GM18499 (cell line): Measurements from ENCODE around the gene GALNT17.

Source experiments
- ATAC-seq: cut with Tn5 transposase; IDR thresholded peaks from one replicate; pipeline ENCODE4 v1.9.1; 2021; ENCODE audit warnings: moderate number of reproducible peaks; ENCODE audit not compliant: insufficient read depth, unreplicated experiment

Gene GALNT17

DNA sequence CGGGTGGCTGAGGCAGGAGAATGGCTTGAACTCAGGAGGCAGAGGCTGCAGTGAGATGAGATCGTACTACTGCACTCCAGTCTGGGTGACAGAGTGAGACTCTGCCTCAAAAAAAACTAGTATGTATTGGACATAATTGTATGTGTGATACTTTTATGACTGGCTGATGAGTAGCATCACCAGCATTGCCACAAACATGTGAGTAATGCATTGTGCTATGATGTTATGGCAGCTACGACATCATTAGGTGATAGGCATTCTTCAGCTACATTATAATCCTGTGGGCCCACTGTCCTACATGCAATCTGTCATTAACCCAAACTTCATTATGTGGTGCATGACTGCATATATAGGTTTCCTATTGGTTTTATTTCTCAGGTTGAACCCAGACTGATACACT, 352.4 kb downstream of the GALNT17 start:
- ATAC-seq, result no peak

DNA sequence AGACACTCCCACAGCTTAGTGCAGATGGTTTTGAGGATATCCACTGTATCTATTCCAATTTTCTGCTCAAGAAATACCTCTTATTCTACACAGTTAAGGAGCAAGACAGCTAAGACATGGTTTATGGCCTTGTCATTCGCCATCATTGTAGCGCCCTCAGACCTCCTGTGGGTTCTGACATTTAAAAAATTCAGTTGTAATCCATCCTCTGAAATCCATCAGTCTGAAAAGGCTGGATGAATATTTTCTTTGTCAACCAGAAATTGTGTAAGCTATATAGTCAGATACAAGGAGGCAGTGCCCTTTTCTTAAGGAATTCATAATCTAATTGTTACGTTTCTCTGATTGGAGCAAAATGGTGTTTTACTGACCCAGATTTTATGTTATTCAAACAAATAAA, 353.6 kb downstream of the GALNT17 start:
- ATAC-seq, result no peak

DNA sequence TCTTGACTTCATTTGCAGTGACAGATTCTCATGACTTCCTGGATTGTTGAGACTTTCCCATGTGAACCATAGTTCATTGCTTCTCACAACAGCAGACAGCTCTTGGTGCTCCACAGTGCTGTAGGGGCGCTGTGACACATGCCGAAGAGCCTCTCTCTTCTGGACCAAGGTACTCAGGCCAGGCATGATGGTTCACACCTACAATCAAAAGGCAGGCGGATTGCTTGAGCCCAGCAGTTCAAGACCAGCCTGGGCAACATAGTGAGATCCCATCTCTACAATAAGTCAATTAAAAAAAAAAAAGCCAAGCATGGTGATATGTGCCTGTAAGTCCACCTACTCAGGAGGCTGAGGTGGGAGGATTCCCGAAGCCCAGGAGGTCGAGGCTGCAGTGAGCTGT, 354.5 kb downstream of the GALNT17 start:
- no peak for ATAC-seq

DNA sequence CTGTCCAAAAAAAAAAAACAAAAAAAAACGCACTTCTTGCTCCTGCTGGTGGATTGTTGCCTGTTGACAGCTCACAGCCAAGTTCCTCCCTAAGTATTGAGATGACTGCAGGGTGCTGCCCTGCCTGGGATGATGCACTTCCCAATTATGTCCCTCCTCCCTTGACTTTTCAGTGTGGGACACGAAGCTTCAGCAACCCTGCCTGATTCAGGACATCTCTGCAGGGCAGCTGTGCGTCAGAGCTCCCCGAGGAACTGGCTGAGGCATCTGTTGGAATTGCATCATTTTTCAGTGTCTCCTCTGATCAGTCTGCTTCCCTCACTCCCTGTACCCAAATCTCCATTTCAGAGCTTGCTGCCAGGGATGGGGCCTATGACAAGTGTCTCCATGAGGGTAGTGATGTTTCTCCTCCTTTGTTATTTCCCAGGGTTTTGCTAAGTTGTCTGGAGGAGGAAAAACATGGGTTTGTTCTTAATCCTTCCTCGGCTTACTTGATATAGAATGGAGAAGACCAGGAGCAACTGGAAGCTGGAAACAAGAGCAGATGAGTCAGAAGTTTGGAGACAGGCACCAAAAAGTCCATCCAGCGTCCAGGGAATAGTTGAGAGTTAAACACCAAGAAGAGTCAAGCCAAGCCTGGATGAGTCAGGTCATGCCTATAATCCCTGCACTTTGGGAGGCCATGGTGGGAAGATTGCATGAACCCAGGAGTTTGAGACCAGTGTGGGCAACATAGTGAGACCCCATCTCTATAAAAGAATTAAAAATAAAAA, 355.1 kb downstream of the GALNT17 start:
- ATAC-seq, result no peak

DNA sequence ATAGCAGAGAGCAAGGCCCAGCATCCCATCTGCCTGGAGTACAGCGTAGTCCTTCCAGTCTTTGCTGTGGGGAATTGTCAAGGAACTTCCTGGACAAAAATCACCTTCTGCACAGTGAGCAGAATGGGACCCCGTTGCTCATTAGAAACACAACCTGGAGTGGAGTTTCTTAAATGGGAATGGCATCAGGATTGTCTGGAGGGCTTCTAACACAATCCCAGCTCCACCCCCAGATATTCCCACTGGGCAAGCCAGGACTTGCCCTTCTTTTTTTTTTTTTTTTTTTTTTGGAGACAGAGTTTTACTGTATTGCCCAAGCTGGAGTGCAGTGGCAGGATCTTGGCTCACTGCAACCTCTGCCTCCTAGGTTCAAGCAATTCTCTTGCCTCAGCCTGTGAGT, 356.4 kb downstream of the GALNT17 start:
- ATAC-seq, result no peak

DNA sequence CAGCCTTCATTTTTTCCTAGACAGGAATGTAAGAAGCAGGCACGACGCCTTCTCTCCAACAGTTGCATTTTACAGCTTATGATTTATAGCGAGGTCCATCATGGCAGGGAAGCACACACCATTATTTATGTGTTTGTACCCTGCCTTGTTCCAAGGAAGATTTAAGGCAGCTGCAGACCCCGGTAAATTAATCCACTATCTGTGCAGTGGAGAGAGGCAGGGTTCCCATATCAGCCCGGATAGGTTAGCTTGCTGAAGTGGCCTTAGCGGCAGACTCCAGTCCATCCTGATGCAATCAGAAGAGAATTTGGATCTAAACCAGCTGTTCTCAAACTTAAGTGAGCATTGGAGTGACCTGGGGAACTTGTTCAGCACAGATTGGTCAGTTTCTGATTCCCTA, 359.4 kb downstream of the GALNT17 start:
- ATAC-seq, result no peak

DNA sequence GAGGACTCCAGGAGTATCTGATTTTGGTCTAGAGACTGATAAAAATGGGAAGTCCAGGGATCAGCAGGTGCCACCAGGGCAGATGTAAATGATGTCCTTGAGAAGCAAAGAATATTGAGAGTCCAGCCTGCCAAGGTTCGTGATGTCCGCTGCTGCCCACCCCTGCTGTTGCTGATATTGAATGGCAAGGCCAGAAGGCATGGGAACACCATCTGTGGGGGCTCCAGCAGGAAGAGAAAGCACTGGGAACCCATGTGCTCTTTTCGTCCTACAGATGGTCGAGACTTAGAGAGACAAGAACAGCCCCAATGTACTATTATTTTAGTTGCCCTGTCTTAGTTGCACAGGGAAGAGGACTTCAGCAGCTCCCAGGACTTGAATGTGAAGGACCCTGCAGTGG, 363.9 kb downstream of the GALNT17 start:
- ATAC-seq, result no peak

DNA sequence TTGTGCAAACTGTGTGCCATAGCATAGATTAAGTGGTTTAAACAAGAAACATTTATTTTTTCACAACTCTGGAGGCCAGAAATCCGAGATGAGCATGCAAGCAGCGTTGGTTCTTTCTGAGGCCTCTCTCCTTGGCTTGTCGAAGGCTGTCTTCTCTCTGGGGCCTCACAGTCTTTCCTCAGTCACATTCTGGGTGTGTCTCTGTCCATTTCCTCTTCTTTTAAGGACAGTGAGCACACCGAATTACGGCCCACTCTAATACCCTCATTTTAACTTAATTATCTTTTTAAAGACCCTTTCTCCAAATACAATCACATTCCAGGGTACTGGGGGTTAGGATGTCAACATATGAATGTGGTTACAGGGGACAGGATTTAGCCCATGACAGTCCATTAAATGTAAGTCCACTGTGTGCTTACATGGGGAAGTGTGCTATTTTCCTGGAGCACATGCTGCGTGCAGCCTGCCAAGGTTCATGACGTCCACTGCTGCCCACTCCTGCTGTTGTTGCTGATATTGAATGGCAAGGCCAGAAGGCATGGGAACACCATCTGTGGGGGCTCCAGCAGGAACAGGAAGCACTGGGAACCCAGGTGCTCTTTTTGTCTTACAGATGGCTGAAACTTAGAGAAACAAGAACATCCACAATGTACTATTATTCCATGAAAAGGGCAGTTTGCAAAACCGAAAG, 365.5 kb downstream of the GALNT17 start:
- ATAC-seq, result no peak

DNA sequence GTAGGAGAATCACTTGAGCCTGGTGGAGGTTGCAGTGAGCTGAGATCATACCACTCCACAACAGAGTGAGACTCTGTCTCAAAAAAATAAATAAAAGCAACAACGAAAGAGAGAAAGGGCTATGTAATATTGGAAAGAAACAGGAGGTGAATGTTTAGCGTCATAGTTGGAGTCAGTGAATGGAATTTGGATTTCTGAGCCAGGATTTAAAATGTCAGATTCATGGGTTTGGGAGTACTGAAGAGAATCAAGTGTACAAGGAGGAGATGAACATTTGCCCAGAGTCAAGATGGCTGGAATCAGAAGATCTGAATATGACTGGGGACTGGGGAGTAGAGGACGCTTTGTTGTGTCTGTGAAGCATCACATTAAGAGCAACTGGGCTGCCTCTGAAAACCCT, 366.4 kb downstream of the GALNT17 start:
- ATAC-seq, result no peak

DNA sequence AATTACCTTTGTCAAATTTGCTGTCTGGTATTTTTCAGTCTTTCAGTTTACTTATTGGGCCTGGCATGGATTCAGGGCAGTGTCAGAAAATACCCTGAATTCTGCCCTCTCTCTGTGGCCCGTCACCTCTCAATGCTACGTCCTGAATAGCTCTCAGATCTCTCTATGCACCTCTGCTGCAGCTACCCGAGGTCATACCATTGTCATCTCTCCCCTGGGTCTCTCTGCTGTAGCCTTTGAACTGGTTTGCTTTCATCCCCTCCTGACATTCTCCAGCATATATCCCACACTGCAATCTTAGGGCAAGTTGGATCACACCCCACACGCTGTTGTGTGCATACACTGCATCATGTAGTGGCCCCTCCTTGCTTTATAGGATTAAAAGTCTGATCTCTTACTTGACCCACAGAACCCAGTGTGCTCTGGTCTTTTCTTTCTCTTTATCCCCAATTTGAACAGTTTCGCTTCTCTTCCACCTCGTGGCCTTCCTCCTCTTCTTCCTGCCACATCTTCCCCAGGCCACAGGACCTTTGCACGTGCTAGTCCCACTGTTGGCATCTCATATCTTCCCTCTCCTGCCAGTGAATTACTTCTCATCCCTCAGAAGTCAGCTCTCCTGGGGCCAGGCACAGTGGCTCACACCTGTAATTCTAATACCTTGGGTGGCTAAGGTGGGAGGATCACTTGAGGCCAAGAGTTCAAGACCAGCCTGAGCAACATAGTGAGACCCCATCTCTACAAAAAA, 372.9 kb downstream of the GALNT17 start:
- ATAC-seq, result no peak

DNA sequence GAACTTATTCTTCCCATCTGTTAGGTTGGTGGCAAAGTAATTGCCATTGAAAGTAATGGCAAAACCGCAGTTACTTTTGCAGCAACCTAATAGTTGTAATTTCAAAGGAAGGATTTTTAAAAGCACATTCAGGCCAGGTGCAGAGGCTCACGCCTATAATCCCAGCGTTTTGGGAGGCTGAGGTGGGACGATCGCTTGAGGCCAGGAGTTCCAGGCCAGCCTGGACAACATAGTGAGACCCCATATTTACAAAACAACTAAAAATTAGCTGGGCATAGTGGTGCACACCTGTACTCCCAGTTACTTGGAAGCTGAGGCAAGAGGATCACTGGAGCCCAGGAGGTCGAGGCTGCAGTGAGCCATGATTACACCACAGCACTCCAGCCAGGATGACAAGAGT, 374.9 kb downstream of the GALNT17 start:
- no peak for ATAC-seq

DNA sequence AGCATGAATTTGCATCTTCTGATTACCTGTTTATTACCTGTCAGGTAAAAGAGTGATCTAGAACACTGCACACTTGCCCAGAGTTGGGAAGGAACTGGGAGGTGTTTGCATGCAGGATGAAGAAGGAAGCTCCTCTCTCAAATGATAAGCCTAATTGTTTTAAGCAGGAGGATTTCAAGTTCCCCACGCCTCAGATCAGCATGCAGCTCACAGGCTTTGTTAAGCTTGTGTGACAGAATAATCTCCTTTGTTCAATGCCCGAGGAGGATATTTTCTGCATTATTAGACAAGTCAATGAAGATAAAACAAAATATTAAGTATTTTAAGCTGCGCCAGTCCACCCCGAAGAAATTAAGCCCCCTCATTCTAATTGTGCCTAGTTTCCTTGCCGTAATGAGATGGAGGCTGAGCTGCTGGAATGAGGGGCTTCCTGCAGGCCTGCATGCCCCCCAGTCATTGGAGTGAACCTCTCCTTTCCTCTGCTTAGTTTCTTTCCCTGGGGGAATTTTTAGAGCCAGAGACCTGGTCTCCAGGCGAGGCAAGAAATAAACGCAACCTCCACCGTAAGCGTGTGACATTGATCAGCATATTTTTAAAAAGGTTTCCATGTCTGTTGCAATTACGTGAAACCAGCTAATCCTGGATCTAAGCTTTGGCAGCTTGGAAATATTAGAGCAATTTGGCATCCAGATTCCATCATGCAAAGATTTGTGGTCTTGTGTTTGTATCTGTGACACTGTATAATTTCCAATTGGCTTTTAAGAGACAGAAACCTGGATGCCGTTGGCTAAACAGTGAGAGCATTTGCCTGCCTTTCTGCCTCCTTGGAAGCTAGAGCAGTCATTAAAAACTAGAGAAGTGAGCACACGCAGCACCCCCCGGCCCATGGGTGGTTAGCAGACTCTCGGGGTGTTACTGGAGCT, 376.0 kb downstream of the GALNT17 start:
- ATAC-seq, result no peak

DNA sequence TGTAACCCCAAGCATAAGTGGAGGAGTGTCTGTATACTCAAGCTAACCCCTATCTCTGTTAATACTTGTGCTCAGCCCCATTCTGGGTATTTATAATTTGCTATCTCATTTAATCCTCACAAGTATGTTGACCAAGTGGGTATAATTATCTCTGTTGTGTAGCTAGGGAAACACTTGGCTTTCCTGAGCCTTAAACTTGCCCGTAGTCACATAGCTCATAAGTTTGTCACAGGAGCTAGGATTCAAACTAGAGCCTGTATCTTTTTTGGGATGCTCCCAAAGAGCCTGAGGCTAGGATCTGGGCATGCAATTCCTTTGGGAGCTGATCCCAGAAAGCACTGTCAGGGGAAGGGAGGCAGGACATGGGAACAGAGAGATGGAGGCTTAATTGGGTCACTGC, 377.4 kb downstream of the GALNT17 start:
- no peak for ATAC-seq

DNA sequence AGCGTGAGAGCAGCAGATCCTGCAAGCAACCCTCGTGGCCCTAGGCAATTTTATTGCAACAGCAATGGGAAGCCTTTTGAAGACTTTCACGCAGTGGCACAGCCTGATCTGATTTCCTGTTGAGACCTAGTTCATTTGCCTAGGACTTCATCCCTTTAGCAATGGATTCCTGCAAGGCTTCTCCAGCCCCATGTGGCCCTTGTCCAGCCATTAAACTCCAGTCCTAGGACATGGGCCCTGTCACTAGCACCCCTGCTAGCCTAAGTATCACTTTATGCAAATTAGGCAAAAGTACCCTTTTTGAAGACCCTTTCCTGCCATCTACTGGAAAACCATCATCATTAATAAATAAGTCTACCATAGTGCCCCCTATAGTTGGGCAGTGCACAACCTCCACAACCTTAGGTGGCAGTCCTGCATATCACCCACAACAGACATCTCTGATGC, 379.4 kb downstream of the GALNT17 start:
- no peak for ATAC-seq

DNA sequence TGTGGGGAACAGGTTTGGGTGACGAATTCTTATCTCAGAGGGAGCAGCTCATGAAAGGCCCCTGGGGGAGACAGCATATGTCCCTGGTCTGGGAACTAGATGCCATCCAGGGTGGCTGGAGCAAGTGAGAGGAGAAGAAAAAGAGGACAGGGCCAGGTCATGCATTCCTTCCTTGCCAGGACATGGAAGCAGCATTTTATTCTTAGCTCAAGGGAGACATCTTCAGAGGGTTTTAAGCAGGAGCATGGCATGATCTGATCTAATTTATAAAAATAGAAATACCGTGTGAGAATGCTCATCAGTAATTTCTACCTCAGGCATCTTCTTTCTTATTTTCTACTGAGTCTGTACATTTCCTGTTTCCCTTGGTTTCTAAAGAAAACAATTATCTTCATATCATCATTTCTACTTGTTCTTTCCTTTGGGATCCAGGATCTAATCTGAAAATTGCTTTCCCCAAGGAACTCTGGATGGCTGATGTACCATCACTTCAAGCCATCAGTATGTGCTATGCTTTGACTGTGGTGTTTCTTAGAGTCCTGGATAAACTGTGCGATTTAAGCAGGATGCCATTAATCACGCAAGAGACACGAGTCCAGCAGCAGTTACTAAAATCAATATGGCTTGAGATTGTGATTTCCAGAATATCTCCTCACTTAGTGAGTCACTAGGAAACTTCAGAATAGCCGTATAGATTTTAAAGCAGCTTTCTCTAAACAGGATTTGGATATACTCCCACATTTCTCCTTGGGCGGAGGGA, 386.2 kb downstream of the GALNT17 start:
- no peak for ATAC-seq

DNA sequence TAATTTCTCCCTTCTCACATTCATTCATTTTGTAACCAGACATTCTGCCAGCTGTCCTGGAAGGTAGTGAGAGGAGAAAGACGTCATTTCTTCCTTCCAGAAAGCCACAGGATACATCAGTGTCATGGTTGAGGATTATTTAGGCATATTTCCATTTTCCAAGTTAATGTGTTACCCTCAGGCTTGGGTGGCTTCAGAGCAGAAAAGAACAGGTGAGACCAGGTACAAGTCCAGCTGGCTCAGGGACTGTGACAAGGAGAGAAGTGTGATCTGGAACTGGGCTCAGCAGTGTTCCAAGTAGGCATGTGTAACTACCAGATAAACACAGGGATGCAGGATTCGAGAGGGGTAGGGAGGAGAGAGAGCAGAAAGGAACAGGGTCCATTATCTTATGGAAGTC, 386.9 kb downstream of the GALNT17 start:
- no peak for ATAC-seq

DNA sequence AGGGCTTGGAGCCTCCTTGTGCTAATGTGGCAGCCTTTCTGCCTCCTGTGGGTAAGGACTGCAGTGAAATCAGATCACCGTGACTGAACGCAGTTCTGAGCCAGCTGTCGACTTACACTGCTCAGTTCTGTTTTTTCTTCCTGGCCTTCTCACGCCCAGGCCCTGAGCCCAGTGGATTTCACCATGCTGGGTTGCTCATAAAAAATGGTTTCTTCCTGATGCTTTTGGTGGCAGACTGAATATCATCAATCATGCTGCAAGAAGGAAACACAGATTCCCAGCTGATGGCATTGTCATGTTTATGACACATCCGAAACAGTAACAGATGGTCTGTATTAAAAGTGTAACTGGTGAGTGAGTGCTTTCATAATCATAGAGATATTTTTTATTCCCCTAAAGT, 389.6 kb downstream of the GALNT17 start:
- ATAC-seq, result no peak

DNA sequence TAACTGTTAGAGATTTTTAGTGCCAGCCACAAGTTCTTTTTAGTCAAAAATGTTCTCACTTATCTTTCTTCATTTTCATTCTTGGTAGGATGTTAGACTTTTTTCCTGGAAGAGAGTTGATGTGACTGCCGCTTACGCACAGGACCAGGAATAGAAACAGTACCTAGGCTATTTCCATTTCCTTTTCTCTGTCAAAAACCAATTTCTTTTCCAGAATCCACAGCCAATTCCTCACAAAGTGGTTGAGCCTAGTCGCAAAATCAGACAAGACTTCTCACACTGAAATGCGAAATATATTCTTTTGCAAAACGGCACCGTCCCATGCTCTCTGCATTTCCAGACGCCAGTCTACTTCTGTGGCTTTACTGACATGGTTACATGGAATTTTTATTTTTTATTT, 394.2 kb downstream of the GALNT17 start:
- ATAC-seq, result no peak

DNA sequence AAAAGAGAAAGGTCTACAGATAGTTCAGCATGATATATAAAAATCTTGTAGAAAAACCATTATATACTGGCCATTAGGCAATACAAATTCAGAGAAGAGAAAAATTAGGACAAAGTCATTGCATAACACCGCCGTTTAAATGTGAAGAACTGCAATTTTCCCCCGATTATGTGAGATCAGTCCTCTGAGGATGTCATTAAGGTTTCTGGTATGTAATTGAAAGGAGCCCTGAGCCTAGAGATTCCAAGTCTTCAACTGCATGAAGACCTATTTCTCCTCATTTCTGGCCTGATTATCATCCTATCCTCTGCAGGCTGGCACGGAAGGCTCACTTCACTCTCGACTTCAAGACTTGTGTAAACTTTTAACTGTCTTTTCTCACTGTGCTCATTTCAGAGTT, 395.3 kb downstream of the GALNT17 start:
- no peak for ATAC-seq

DNA sequence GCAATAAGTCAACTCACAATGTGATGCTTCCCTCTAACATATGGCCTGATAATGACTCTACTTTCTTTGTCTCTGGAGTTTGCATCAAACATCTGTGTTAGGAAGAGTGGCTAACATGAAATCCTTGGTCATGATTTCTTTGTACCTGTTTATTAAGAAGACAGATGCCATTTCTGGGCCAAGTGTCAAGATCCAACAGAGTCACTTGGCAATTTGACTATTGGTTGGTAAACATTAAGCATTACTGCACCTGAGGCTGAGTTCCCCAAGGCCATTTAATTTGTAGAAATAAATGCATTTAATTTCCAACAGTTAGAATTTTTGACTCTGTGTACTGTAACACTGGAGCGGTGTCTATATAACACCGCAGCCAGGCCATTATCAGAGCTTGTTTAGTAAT, 403.7 kb downstream of the GALNT17 start:
- ATAC-seq, result no peak
